BLaER1 treated with 17β-estradiol and CSF1 and Interleukin-3, amounts not matched to agents 10 nM and 100 nM (cell line): Measurements from ENCODE around the gene ATXN2.

Source experiments
- H3K27ac ChIP-seq, 11 experiments: shearing (Covaris generic); formaldehyde crosslinking; 2 replicates each; pipeline ENCODE4 v1.8.1; 2022
- H3K27me3 ChIP-seq, 11 experiments: shearing (Covaris generic); formaldehyde crosslinking; 2 replicates each; pipeline ENCODE4 v1.8.1; 2022
- H3K36me3 ChIP-seq, 11 experiments: shearing (Covaris generic); formaldehyde crosslinking; 2 replicates each; pipeline ENCODE4 v1.8.1; 2022
- H3K4me1 ChIP-seq, 10 experiments: shearing (Covaris generic); formaldehyde crosslinking; 2 replicates each; pipeline ENCODE4 v1.8.1; 2022
- H3K4me2 ChIP-seq, 11 experiments: shearing (Covaris generic); formaldehyde crosslinking; 2 replicates each; pipeline ENCODE4 v1.8.1; 2022
- H3K4me3 ChIP-seq, 10 experiments: shearing (Covaris generic); formaldehyde crosslinking; 2 replicates each; pipeline ENCODE4 v1.8.1; 2022
- H3K9ac ChIP-seq, 11 experiments: shearing (Covaris generic); formaldehyde crosslinking; 2 replicates each; pipeline ENCODE4 v1.8.1; 2022
- H3K9me3 ChIP-seq, 11 experiments: shearing (Covaris generic); formaldehyde crosslinking; replicated peaks in 1 of 11; 2 replicates each; pipeline ENCODE4 v1.8.1; 2022
- H4K20me1 ChIP-seq, 11 experiments: shearing (Covaris generic); formaldehyde crosslinking; 2 replicates each; pipeline ENCODE4 v1.8.1; 2022
- Cebpa-rat ChIP-seq, 11 experiments: shearing (Covaris generic); IDR thresholded peaks; 2 replicates each; pipeline ENCODE4 v1.8.1; 2022

The ATXN2 gene, protein sequence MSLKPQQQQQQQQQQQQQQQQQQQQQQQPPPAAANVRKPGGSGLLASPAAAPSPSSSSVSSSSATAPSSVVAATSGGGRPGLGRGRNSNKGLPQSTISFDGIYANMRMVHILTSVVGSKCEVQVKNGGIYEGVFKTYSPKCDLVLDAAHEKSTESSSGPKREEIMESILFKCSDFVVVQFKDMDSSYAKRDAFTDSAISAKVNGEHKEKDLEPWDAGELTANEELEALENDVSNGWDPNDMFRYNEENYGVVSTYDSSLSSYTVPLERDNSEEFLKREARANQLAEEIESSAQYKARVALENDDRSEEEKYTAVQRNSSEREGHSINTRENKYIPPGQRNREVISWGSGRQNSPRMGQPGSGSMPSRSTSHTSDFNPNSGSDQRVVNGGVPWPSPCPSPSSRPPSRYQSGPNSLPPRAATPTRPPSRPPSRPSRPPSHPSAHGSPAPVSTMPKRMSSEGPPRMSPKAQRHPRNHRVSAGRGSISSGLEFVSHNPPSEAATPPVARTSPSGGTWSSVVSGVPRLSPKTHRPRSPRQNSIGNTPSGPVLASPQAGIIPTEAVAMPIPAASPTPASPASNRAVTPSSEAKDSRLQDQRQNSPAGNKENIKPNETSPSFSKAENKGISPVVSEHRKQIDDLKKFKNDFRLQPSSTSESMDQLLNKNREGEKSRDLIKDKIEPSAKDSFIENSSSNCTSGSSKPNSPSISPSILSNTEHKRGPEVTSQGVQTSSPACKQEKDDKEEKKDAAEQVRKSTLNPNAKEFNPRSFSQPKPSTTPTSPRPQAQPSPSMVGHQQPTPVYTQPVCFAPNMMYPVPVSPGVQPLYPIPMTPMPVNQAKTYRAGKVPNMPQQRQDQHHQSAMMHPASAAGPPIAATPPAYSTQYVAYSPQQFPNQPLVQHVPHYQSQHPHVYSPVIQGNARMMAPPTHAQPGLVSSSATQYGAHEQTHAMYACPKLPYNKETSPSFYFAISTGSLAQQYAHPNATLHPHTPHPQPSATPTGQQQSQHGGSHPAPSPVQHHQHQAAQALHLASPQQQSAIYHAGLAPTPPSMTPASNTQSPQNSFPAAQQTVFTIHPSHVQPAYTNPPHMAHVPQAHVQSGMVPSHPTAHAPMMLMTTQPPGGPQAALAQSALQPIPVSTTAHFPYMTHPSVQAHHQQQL

DNA sequence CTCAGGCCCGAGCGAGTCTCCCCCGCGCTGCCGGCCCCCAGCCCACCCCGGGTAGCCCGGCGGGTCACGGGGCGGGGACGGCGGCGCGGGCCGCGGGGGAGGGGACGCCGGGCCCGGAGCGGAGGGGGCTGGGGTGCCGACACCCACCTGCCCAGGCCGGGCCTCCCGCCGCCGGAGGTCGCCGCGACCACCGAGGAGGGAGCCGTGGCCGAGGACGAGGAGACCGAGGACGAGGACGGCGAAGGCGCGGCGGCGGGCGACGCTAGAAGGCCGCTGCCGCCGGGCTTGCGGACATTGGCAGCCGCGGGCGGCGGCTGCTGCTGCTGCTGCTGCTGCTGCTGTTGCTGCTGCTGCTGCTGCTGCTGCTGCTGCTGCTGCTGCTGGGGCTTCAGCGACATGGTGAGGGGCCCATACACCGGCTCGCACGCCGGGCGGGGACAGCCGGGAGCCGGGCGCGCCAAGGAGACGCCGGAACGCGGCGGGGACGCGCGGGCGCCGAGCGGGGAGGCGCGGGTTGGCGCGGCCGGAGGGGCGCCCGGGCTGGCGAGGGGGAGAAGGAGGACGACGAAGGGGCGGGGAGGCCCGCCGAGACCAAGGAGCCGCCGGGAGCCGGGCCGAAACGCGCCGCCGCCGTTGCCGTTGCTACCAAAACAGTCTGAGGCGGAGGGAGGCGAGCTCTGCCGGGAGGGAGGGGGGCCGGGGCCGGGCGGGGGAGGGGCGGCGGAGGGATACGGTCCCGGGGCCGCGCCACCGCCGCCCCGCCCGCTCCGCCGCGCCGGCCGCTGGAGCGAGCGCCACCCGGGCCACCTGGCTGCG, at the start of gene ATXN2:
TSS of gene ATXN2 (minus strand) at position 679 of the 816 bp plus-strand sequence. CDS start at position 398, 281 bp downstream.
- Histone ChIP-seq H3K9me3 (peaks cover 0 to 7% (median 0%) of the 10 kb centered on the region in 11 experiments; a peak in 3 of 22 replicates), H3K4me3 (peak within 1 kb of the TSS; percentile 81 to 100 (median 94)), H3K27me3 (no peaks in the 10 kb centered on the region), H3K9ac (peak within 1 kb of the TSS; percentile 98 to 99 (median 99)), H3K27ac (peak within 1 kb of the TSS; percentile 98 to 100 (median 99)), H3K4me1 (peaks cover 31 to 44% (median 37%) of the 10 kb centered on the region in 10 experiments), H4K20me1 (peaks cover 38 to 47% (median 42%) of the 10 kb centered on the region in 11 experiments), H3K36me3 (peaks cover 0 to 7% (median 0%) of the 10 kb centered on the region in 11 experiments; a peak in 4 of 22 replicates), H3K4me2 (peak within 1 kb of the TSS; percentile 90 to 99 (median 95))
- TF ChIP-seq Cebpa-rat (IDR thresholded peaks at IDR 0.05): no peak

- peaks cover 97 to 100% (median 99%) of the 10 kb centered on the region in 11 experiments for H3K36me3 ChIP-seq
- no peak for TF ChIP-seq Cebpa-rat (IDR thresholded peaks at IDR 0.05)
- no peak overlapping the region for H3K27ac ChIP-seq
- no peak overlapping the region for H3K4me3 ChIP-seq
- H3K4me1 ChIP-seq: peaks cover 0 to 5% (median under 1%) of the 10 kb centered on the region in 10 experiments; a peak in 7 of 20 replicates
- H3K4me2 ChIP-seq: no peak overlapping the region
- H3K9ac ChIP-seq: no peak overlapping the region
- peaks cover 0 to 37% (median 13%) of the 10 kb centered on the region in 11 experiments; a peak in 9 of 22 replicates for H4K20me1 ChIP-seq
- no peaks in the 10 kb centered on the region for H3K27me3 ChIP-seq
- no peaks in the 10 kb centered on the region for H3K9me3 ChIP-seq
Measured at GRCh38 chr12:111645433-111645832, 46.3 kb upstream of the ATXN2 start.

DNA sequence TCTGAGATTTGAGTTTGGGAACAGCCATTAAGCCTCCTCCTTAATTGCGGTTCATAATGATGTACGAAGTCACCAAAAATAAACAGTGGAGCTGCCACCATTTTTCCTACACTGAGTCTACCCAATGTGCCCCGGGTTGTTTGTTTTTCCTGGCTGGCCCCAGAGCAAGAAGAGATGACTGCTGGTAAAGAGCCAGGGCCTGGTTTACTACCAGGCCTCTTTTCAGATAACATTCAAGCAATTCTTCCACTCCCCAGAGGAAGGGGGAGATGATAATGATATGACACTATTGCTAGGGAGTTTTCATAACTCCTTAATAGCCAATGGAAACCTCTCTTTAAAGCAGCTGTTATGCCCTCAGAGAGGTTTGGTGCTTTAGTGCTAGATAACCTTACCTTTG, 44.3 kb upstream of the ATXN2 start:
- H3K4me1 ChIP-seq: peaks cover 0 to 5% (median 0%) of the 10 kb centered on the region in 10 experiments; a peak in 3 of 20 replicates
- H3K9ac ChIP-seq: no peak overlapping the region
- H3K9me3 ChIP-seq: no peaks in the 10 kb centered on the region
- no peak overlapping the region for H3K4me3 ChIP-seq
- H3K27me3 ChIP-seq: no peaks in the 10 kb centered on the region
- peaks cover 0 to 40% (median 13%) of the 10 kb centered on the region in 11 experiments; a peak in 6 of 22 replicates for H4K20me1 ChIP-seq
- no peak overlapping the region for H3K4me2 ChIP-seq
- no peak for TF ChIP-seq Cebpa-rat (IDR thresholded peaks at IDR 0.05)
- H3K27ac ChIP-seq: no peak overlapping the region
- peaks cover 86 to 99% (median 92%) of the 10 kb centered on the region in 11 experiments for H3K36me3 ChIP-seq

DNA sequence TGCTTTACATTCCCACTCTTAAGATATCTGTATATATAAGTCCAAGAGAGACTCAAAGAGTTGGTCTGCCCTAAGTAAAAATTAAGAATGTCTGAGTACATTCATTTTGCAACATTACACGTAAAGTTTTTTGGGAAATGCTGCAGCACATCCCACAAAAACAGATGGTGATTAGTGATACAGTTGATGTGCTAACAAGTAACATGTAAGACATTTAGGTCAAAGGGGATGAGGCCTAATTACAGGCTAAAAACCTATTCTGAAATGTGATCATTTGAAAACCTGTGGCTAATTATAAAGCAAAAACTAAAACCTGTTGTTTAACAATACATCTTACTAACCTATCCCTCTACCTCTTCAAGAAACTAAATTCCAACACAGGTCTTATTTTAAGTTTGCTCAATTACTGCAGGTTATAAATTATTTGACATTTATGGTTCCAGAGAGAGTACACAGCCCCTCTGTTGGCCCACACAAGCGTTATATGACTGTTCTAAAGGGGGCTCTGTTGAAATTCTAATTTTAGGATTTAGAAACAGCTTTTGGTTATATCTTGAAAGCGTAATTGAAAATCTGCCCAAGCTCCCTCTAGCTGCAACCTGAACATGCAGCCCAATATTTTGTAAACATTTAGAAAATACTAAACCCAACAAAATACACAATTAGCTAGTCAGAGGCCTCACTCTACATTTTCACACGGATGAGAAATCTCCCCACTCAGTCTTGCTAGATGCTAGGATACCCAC, 43.7 kb upstream of the ATXN2 start:
- no peak for TF ChIP-seq Cebpa-rat (IDR thresholded peaks at IDR 0.05)
- H3K9me3 ChIP-seq: no peaks in the 10 kb centered on the region
- no peak overlapping the region for H3K4me2 ChIP-seq
- peaks cover 0 to 40% (median 13%) of the 10 kb centered on the region in 11 experiments; a peak in 6 of 22 replicates for H4K20me1 ChIP-seq
- H3K9ac ChIP-seq: no peak overlapping the region
- peaks cover 0 to 5% (median 0%) of the 10 kb centered on the region in 10 experiments; a peak in 3 of 20 replicates for H3K4me1 ChIP-seq
- peaks cover 83 to 99% (median 92%) of the 10 kb centered on the region in 11 experiments for H3K36me3 ChIP-seq
- H3K27me3 ChIP-seq: no peaks in the 10 kb centered on the region
- no peak overlapping the region for H3K27ac ChIP-seq
- no peak overlapping the region for H3K4me3 ChIP-seq

DNA sequence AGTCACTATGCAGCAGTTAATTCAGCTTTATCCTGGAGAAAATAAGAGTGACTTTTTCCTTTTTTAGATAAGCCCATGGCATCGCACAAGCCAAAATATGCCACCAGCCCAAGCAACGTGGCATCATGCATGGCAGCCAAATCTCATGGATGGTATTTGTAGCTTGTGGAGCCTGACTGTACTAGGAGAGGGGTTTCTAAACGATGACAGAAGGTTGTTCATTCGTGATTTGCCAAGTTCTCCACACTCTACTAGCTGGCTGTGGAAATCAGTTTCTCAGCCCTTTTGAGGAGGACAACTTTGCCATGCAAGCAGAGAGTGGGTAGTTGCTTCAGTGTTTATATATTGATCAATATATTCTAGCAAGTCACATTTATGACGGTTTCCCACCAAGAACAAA, 41.4 kb upstream of the ATXN2 start:
- Histone ChIP-seq H4K20me1 (peaks cover 0 to 48% (median 5%) of the 10 kb centered on the region in 11 experiments; a peak in 5 of 22 replicates), H3K4me1 (peaks cover 0 to 11% (median 5%) of the 10 kb centered on the region in 10 experiments; a peak in 5 of 20 replicates), H3K4me3 (no peak overlapping the region), H3K9ac (no peak overlapping the region), H3K4me2 (no peak overlapping the region), H3K27ac (no peak overlapping the region), H3K27me3 (no peaks in the 10 kb centered on the region), H3K9me3 (no peaks in the 10 kb centered on the region), H3K36me3 (peaks cover 59 to 76% (median 68%) of the 10 kb centered on the region in 11 experiments)
- TF ChIP-seq Cebpa-rat (IDR thresholded peaks at IDR 0.05): no peak

DNA sequence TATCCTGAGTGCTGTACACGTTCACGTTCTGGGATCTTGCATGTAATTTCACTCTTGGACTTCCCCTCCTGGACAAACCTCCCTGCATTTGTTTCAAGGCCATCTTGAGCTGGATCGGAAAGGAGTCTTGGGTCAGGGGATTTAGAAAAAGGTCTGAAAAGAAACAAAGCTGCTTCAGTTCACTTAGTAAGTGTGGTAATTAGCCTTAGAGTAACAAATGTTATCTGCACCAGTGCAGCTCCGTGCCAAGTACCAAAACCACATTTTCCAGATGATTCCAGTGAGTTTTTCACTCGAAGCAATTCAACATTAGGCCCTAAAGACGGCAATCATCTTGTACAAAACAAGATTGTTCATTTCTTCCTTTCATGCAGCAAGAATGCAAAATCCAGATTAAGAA, 39.4 kb upstream of the ATXN2 start:
- Histone ChIP-seq H4K20me1 (peaks cover 0 to 41% (median 0%) of the 10 kb centered on the region in 11 experiments; a peak in 3 of 22 replicates), H3K4me2 (no peak overlapping the region), H3K9ac (no peak overlapping the region), H3K4me1 (peaks cover 0 to 19% (median 12%) of the 10 kb centered on the region in 10 experiments; a peak in 14 of 20 replicates), H3K36me3 (peaks cover 40 to 57% (median 49%) of the 10 kb centered on the region in 11 experiments), H3K27me3 (no peaks in the 10 kb centered on the region), H3K4me3 (no peak overlapping the region), H3K9me3 (no peaks in the 10 kb centered on the region), H3K27ac (no peak overlapping the region)
- no peak for TF ChIP-seq Cebpa-rat (IDR thresholded peaks at IDR 0.05)

GRCh38 chr12:111636209-111636945, 37.3 kb upstream of the ATXN2 start:
- no peaks in the 10 kb centered on the region for H3K9me3 ChIP-seq
- no peak overlapping the region for H3K4me3 ChIP-seq
- no peak overlapping the region for H3K27ac ChIP-seq
- H3K36me3 ChIP-seq: peaks cover 18 to 35% (median 28%) of the 10 kb centered on the region in 11 experiments; a peak in 21 of 22 replicates
- peaks cover 0 to 31% (median 0%) of the 10 kb centered on the region in 11 experiments; a peak in 3 of 22 replicates for H4K20me1 ChIP-seq
- H3K9ac ChIP-seq: no peak overlapping the region; a peak in 1 of 22 replicates
- no peak for TF ChIP-seq Cebpa-rat (IDR thresholded peaks at IDR 0.05)
- peak overlapping the region in 2 of 11 experiments; percentile 15 to 26; a peak in 3 of 22 replicates for H3K4me2 ChIP-seq
- H3K27me3 ChIP-seq: no peaks in the 10 kb centered on the region
- peaks cover 0 to 21% (median 15%) of the 10 kb centered on the region in 10 experiments; a peak in 14 of 20 replicates for H3K4me1 ChIP-seq
